CD14-positive monocyte (primary cell): ENCODE measurements around the gene HPS3. TPM values are rescaled to one million over a fixed set of nuclear protein-coding genes. Genes with fewer than 3 reads are reported as not detected.

Experiments
- DNase-seq, 3 donors: peaks; one replicate each; pipeline ENCODE4 v3.0.0-alpha.2; 2011 to 2022
- H2AFZ ChIP-seq: 2 replicates; pipeline ENCODE4 v1.6.0; 2012; ENCODE audit warnings: mild to moderate bottlenecking, low read depth, low read length, inconsistent platforms; ENCODE audit not compliant: insufficient read depth, poor library complexity, severe bottlenecking
- H3K27ac ChIP-seq, 2 donors: 1 replicate in 1 of 2; 2 replicates in 1 of 2; pipeline ENCODE4 v1.5.1; 2012 to 2013; ENCODE audit warnings: low read length in 2 of 2, control low read depth in 1 of 2, inconsistent platforms in 1 of 2, low read depth in 1 of 2, mild to moderate bottlenecking in 1 of 2
- H3K27me3 ChIP-seq, 2 donors: one replicate each; pipeline versions ENCODE4 v1.6.0 to v1.6.1; 2011 to 2013; ENCODE audit warnings: low read length in 2 of 2; ENCODE audit not compliant: control insufficient read depth in 2 of 2, insufficient read depth in 2 of 2
- H3K36me3 ChIP-seq, 2 donors: replicated peaks in 1 of 2; 1 replicate in 1 of 2; 2 replicates in 1 of 2; pipeline versions ENCODE4 v1.5.1 to v1.6.1; 2012 to 2013; ENCODE audit warnings: low read length in 2 of 2, control low read depth in 1 of 2, inconsistent platforms in 1 of 2, mild to moderate bottlenecking in 1 of 2; ENCODE audit not compliant: insufficient read depth in 2 of 2, control insufficient read depth in 1 of 2
- H3K4me1 ChIP-seq, 2 donors: 1 replicate in 1 of 2; 2 replicates in 1 of 2; pipeline versions ENCODE4 v1.5.1 to v1.6.1; 2012 to 2013; ENCODE audit warnings: low read length in 2 of 2, control low read depth in 1 of 2, inconsistent platforms in 1 of 2, mild to moderate bottlenecking in 1 of 2, moderate library complexity in 1 of 2; ENCODE audit not compliant: insufficient read depth in 2 of 2, control insufficient read depth in 1 of 2
- H3K4me2 ChIP-seq: replicated peaks from 2 replicates; pipeline ENCODE3; 2012; ENCODE audit warnings: low read length, moderate library complexity, mild to moderate bottlenecking; ENCODE audit not compliant: poor library complexity, severe bottlenecking; ENCODE audit errors: extremely low read depth
- H3K4me3 ChIP-seq, 3 experiments: fragments of 200-600 bp in 1 of 3; sonication (generic) in 1 of 3; replicated peaks in 1 of 3; 1 replicate in 2 of 3; 2 replicates in 1 of 3; pipeline ENCODE4 v1.5.1; 2011 to 2013; ENCODE audit warnings: low read length in 3 of 3, mild to moderate bottlenecking in 3 of 3, control low read depth in 2 of 3, low read depth in 2 of 3, inconsistent platforms in 1 of 3, moderate library complexity in 1 of 3
- H3K79me2 ChIP-seq: 2 replicates; pipeline ENCODE4 v1.6.0; 2012; ENCODE audit warnings: mild to moderate bottlenecking, control low read depth, inconsistent platforms, low read length, moderate library complexity; ENCODE audit not compliant: insufficient read depth
- H3K9ac ChIP-seq: 2 replicates; pipeline ENCODE4 v1.6.0; 2017; ENCODE audit warnings: low read length, mild to moderate bottlenecking; ENCODE audit not compliant: insufficient read depth, poor library complexity, severe bottlenecking
- H3K9me3 ChIP-seq, 2 donors: replicated peaks in 1 of 2; 1 replicate in 1 of 2; 2 replicates in 1 of 2; pipeline versions ENCODE4 v1.5.1 to v1.6.1; 2012 to 2013; ENCODE audit warnings: low read length in 2 of 2, control low read depth in 1 of 2; ENCODE audit not compliant: control insufficient read depth in 1 of 2, insufficient read depth in 1 of 2
- H4K20me1 ChIP-seq: 2 replicates; pipeline ENCODE4 v1.6.0; 2012; ENCODE audit warnings: mild to moderate bottlenecking, low read length, control low read depth, moderate library complexity; ENCODE audit not compliant: insufficient read depth
- H3K27ac Mint-ChIP-seq, 7 donors: one replicate each; pipeline ENCODE4 v1.8.0; 2020; ENCODE audit warnings: mild to moderate bottlenecking in 7 of 7, mixed read lengths in 7 of 7, moderate library complexity in 6 of 7, inconsistent platforms in 2 of 7
- H3K27me3 Mint-ChIP-seq, 3 donors: one replicate each; pipeline ENCODE4 v1.8.0; 2021 to 2022; ENCODE audit warnings: low read depth in 3 of 3, mild to moderate bottlenecking in 3 of 3, mixed read lengths in 3 of 3, moderate library complexity in 3 of 3, inconsistent platforms in 1 of 3
- H3K36me3 Mint-ChIP-seq, 2 donors: one replicate each; pipeline ENCODE4 v1.8.0; 2020; ENCODE audit warnings: mixed read lengths in 2 of 2, inconsistent platforms in 1 of 2, mild to moderate bottlenecking in 1 of 2
- H3K4me1 Mint-ChIP-seq: one replicate; pipeline ENCODE4 v1.8.0; 2020; ENCODE audit warnings: mild to moderate bottlenecking, mixed read lengths
- H3K4me3 Mint-ChIP-seq, 2 donors: one replicate each; pipeline ENCODE4 v1.8.0; 2020; ENCODE audit warnings: mild to moderate bottlenecking in 2 of 2, mixed read lengths in 2 of 2, moderate library complexity in 1 of 2
- H3K9me3 Mint-ChIP-seq, 7 donors: one replicate each; pipeline ENCODE4 v1.8.0; 2020 to 2022; ENCODE audit warnings: mixed read lengths in 7 of 7, mild to moderate bottlenecking in 6 of 7, moderate library complexity in 6 of 7, inconsistent platforms in 2 of 7
- WGBS: methylation state at CpG from one replicate; pipeline ENCODE4 v1.1.5; 2013; ENCODE audit warnings: missing lambda C conversion rate; ENCODE audit not compliant: insufficient coverage; 5-methylcytosine and 5-hydroxymethylcytosine counted together
- intact Hi-C, 2 donors: fragments of 100-400 bp; cut with micrococcal nuclease; formaldehyde crosslinking; loops; one replicate each; pipeline versions ENCODE4 v1.15.0 to v1.15.1; 2023
- polyA plus RNA-seq, 3 donors: library from polyadenylated mRNA; depleted of rRNA in 1 of 3; unstranded in 2 of 3; stranded (reverse) in 1 of 3; fragments of 300-500 nt in 2 of 3; fragments of >200 nt in 1 of 3; fragmentation: Illumina TruSeq in 2 of 3; gene quantifications; 1 replicate in 2 of 3; 2 replicates in 1 of 3; pipeline ENCODE4 v1.2.3, GENCODE V29; 2012 to 2021
- TF ChIP-seq, protein P1 (sequence below): fragments of 200-600 bp; IDR thresholded peaks from one replicate; pipeline ENCODE4 v1.8.0; 2022; ENCODE audit warnings: antibody characterized with exemption, mild to moderate bottlenecking

The HPS3 gene
- polyA plus RNA-seq, 3 donors: 20.8 to 35.8 (median 34.8) TPM

- H3K27me3 ChIP-seq: no peaks in the 10 kb centered on the region
- peaks cover 19 to 21% of the 10 kb centered on the region in 2 donors for H3K36me3 Mint-ChIP-seq
- H3K4me1 Mint-ChIP-seq: peaks cover 39% of the 10 kb centered on the region
- peak overlapping the region in 6 of 7 donors; percentile 27 to 97 (median 80) for H3K27ac Mint-ChIP-seq
- intact Hi-C loops: no loop called here
- H3K9ac ChIP-seq: no peak overlapping the region
- H3K4me1 ChIP-seq: peaks cover 27 to 39% of the 10 kb centered on the region in 2 donors
- H3K27ac ChIP-seq: peak overlapping the region in 1 of 2 donors; percentile 97
- H3K9me3 Mint-ChIP-seq: no peaks in the 10 kb centered on the region
- TF ChIP-seq, protein P1, sequence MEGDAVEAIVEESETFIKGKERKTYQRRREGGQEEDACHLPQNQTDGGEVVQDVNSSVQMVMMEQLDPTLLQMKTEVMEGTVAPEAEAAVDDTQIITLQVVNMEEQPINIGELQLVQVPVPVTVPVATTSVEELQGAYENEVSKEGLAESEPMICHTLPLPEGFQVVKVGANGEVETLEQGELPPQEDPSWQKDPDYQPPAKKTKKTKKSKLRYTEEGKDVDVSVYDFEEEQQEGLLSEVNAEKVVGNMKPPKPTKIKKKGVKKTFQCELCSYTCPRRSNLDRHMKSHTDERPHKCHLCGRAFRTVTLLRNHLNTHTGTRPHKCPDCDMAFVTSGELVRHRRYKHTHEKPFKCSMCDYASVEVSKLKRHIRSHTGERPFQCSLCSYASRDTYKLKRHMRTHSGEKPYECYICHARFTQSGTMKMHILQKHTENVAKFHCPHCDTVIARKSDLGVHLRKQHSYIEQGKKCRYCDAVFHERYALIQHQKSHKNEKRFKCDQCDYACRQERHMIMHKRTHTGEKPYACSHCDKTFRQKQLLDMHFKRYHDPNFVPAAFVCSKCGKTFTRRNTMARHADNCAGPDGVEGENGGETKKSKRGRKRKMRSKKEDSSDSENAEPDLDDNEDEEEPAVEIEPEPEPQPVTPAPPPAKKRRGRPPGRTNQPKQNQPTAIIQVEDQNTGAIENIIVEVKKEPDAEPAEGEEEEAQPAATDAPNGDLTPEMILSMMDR: no peak
- H3K79me2 ChIP-seq: peaks cover 72% of the 10 kb centered on the region
- no peak overlapping the region for H2AFZ ChIP-seq
- 75% methylated on average over 2 of the region's 4 CpGs for WGBS
- no peaks in the 10 kb centered on the region for H3K36me3 ChIP-seq
- no peak for DNase-seq
- H3K4me3 ChIP-seq: peak overlapping the region in 1 of 3 experiments; percentile 95
- H3K9me3 ChIP-seq: no peaks in the 10 kb centered on the region
- peaks cover 0 to 6% (median 2%) of the 10 kb centered on the region in 3 donors for H3K27me3 Mint-ChIP-seq
- H4K20me1 ChIP-seq: peaks cover 6% of the 10 kb centered on the region
- H3K4me3 Mint-ChIP-seq: peak overlapping the region; percentile 95 to 99
- peak overlapping the region; percentile 81 for H3K4me2 ChIP-seq
Measured at GRCh38 chr3:149131589-149131988, 2.2 kb downstream of the HPS3 start.

GRCh38 chr3:149134575-149134974 lies 5.1 kb downstream of the HPS3 start:
- TF ChIP-seq, protein P1: no peak
- H3K27me3 ChIP-seq: no peaks in the 10 kb centered on the region
- no peak overlapping the region for H3K9ac ChIP-seq
- H3K9me3 ChIP-seq: no peaks in the 10 kb centered on the region
- Mint-ChIP-seq H3K9me3 (no peaks in the 10 kb centered on the region), H3K36me3 (peaks cover 19 to 25% of the 10 kb centered on the region in 2 donors), H3K27ac (peak overlapping the region in 1 of 7 donors; percentile 31), H3K4me1 (peaks cover 30% of the 10 kb centered on the region), H3K27me3 (peaks cover 0 to 2% (median 0%) of the 10 kb centered on the region in 3 donors), H3K4me3 (no peak overlapping the region)
- H3K79me2 ChIP-seq: peaks cover 90% of the 10 kb centered on the region
- intact Hi-C loops: no loop called here
- H3K4me3 ChIP-seq: no peak overlapping the region
- no peak for DNase-seq
- peaks cover 6% of the 10 kb centered on the region for H4K20me1 ChIP-seq
- peak overlapping the region in 1 of 2 donors; percentile 21 for H3K27ac ChIP-seq
- no peak overlapping the region for H2AFZ ChIP-seq
- peaks cover 0 to under 1% of the 10 kb centered on the region in 2 donors for H3K36me3 ChIP-seq
- 100% methylated on average over 1 of the region's 3 CpGs for WGBS
- H3K4me1 ChIP-seq: peaks cover 19 to 30% of the 10 kb centered on the region in 2 donors
- no peak overlapping the region for H3K4me2 ChIP-seq
